Measurements from ENCODE around the gene ALG6.
A peak's percentile ranks its signal among the peaks of the same experiment; 100 is the strongest.
"Not testable (repeated sequence)": the region's sequence is repeated elsewhere in the genome, so short reads cannot be mapped to it uniquely, and the experiment has no call there.

The ALG6 gene

GRCh38 chr1:63362578-63362977 is 4.8 kb upstream of the ALG6 start:
- DNase-seq (ENCODE audit: low spot score in 2 of 2) (no peak), ATAC-seq (no peak)
- H3K9me3 Mint-ChIP-seq, result no peaks in the 10 kb centered on the region
- peaks cover 6% of the 10 kb centered on the region for H3K36me3 Mint-ChIP-seq
- no peak overlapping the region for H3K4me3 Mint-ChIP-seq
- peaks cover 8% of the 10 kb centered on the region for H3K4me1 Mint-ChIP-seq
- H3K27ac Mint-ChIP-seq, result no peak overlapping the region

DNA sequence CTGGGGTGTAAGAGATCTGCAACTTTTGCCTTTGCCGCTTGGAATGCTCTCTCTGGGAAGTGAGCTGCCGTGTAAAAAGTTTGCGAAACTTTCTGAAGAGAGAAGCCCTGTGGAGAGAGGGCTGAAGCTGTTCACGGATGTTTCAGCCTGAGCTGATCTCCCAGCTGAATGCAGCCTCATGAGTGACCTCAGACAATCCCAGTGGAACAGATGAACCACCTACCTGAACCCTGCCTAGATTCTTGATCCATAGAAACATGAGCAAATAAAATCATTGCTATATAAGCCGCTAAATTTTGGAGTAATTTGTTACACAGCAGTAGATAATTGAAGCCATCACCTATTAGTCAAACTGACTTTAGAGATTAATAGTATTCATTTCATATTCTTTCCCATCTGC is 4.4 kb upstream of the ALG6 start:
- no peak for DNase-seq (ENCODE audit: low spot score in 2 of 2)
- H3K4me3 Mint-ChIP-seq, result no peak overlapping the region

DNA sequence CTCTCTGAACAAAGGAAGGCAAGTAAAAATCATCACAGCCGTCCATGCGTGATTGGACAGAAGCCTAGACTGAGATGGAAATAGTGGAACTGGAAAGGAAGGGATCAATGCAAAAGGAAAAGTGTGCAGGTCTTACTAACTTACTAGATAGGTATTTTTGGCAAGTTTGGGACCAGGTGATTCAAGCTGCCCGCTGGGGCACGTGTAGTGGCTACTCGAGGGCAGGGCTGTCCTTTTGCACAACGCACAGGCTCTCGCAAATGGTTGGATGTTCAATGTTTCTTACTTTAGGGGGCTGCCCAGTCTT is 566 bp upstream of the ALG6 start:
- H3K36me3 Mint-ChIP-seq, result peaks cover 19% of the 10 kb centered on the region
- no peak for DNase-seq (ENCODE audit: low spot score in 2 of 2)
- ATAC-seq, result no peak
- peak overlapping the region; percentile 93 for H3K4me3 Mint-ChIP-seq
- H3K9me3 Mint-ChIP-seq, result no peaks in the 10 kb centered on the region
- H3K27ac Mint-ChIP-seq, result peak overlapping the region; percentile 93
- peaks cover 19% of the 10 kb centered on the region for H3K4me1 Mint-ChIP-seq

More for the DNA sequence above, 4.4 kb upstream of the ALG6 start:
- H3K4me1 Mint-ChIP-seq, result peaks cover 12% of the 10 kb centered on the region
- ATAC-seq, result no peak
- no peak overlapping the region for H3K27ac Mint-ChIP-seq
- H3K36me3 Mint-ChIP-seq, result peaks cover 6% of the 10 kb centered on the region
- H3K9me3 Mint-ChIP-seq, result no peaks in the 10 kb centered on the region

DNA sequence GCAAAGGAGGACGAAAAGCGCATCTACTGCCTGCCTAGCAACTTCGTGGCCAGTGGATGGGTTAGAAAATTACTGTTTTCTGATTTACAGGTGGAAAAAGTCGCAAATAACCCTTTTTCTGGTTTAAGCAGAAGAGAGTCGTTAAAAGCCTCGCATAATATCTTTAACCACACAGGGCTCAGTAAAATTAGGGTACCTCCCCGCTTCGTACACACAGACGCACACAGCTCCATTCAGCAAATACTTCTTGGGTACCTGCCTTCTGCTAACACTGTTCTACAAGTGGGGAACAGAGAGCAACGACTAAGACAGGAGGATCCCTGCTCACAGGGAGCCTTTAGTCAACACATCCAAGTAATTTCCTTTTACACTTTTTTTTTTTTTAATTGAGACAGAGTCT is 704 bp downstream of the ALG6 start:
- H3K4me1 Mint-ChIP-seq, result peaks cover 19% of the 10 kb centered on the region
- H3K9me3 Mint-ChIP-seq, result no peaks in the 10 kb centered on the region
- peak overlapping the region; percentile 93 for H3K27ac Mint-ChIP-seq
- DNase-seq (ENCODE audit: low spot score in 2 of 2), result no peak
- H3K36me3 Mint-ChIP-seq, result peaks cover 29% of the 10 kb centered on the region
- no peak for ATAC-seq
- H3K4me3 Mint-ChIP-seq, result peak overlapping the region; percentile 93

GRCh38 chr1:63379583-63379982 is 12.2 kb downstream of the ALG6 start:
- H3K27ac Mint-ChIP-seq, result no peak overlapping the region
- ATAC-seq (no peak), DNase-seq (ENCODE audit: low spot score in 2 of 2) (no peak)
- no peaks in the 10 kb centered on the region for H3K9me3 Mint-ChIP-seq
- H3K36me3 Mint-ChIP-seq, result peaks cover 39% of the 10 kb centered on the region
- H3K4me1 Mint-ChIP-seq, result peaks cover 21% of the 10 kb centered on the region
- H3K4me3 Mint-ChIP-seq, result no peak overlapping the region

DNA sequence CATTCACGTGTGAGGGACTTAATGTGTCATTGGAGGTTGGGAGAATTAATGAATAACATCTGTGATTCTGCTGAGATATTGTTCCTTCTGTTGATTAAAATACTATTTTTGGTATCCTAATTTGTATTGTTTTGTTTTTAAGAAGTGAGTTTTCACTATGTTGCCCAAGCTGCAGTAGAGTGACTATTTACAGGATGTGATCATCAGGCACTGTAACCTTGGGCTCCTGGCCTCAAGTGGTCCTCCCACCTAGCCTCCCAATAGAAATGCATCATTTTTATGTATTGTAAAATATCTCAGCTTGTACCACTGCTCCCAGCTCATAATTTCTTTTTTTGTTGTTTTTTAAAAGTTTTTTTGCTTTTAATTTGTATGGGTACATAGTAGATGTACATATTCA is 14.3 kb downstream of the ALG6 start:
- Mint-ChIP-seq H3K4me3 (no peak overlapping the region), H3K4me1 (peaks cover 37% of the 10 kb centered on the region), H3K36me3 (peaks cover 25% of the 10 kb centered on the region), H3K9me3 (no peaks in the 10 kb centered on the region), H3K27ac (no peak overlapping the region)
- ATAC-seq (no peak), DNase-seq (ENCODE audit: low spot score in 2 of 2) (no peak)

GRCh38 chr1:63401945-63402344 is 34.5 kb downstream of the ALG6 start:
- DNase-seq (ENCODE audit: low spot score in 2 of 2) (no peak), ATAC-seq (no peak)
- no peaks in the 10 kb centered on the region for H3K4me1 Mint-ChIP-seq
- no peak overlapping the region for H3K4me3 Mint-ChIP-seq
- no peaks in the 10 kb centered on the region for H3K9me3 Mint-ChIP-seq
- no peak overlapping the region for H3K27ac Mint-ChIP-seq
- peaks cover 55% of the 10 kb centered on the region for H3K36me3 Mint-ChIP-seq

GRCh38 chr1:63403386-63403785 is 36.0 kb downstream of the ALG6 start:
- Mint-ChIP-seq H3K36me3 (peaks cover 45% of the 10 kb centered on the region), H3K4me1 (no peaks in the 10 kb centered on the region), H3K27ac (no peak overlapping the region), H3K4me3 (no peak overlapping the region), H3K9me3 (no peaks in the 10 kb centered on the region)
- DNase-seq (ENCODE audit: low spot score in 2 of 2), result no peak
- ATAC-seq, result peak; percentile 73

DNA sequence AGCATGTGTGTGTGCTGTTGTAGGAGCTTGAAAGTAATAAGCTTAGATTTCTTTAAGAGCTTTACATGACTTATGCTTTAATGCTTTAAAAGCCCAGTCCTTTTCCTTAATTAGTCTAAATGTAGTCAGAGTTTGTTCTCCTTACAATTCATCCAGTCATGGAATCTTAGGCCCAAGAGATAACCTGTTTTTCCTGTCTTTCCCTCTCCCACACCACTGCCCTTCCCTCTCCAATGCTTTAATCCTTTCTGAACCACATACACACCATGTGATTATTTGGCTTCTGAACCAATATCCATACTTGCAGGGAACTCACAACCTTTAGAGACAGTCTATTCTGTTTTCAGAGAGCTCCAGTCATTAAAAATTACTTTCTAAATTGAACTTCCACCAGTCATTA is 37.6 kb downstream of the ALG6 start:
- H3K4me3 Mint-ChIP-seq, result no peak overlapping the region
- H3K4me1 Mint-ChIP-seq, result no peaks in the 10 kb centered on the region
- no peak for ATAC-seq
- H3K36me3 Mint-ChIP-seq, result peaks cover 45% of the 10 kb centered on the region
- no peak for DNase-seq (ENCODE audit: low spot score in 2 of 2)
- no peaks in the 10 kb centered on the region for H3K9me3 Mint-ChIP-seq
- H3K27ac Mint-ChIP-seq, result no peak overlapping the region

DNA sequence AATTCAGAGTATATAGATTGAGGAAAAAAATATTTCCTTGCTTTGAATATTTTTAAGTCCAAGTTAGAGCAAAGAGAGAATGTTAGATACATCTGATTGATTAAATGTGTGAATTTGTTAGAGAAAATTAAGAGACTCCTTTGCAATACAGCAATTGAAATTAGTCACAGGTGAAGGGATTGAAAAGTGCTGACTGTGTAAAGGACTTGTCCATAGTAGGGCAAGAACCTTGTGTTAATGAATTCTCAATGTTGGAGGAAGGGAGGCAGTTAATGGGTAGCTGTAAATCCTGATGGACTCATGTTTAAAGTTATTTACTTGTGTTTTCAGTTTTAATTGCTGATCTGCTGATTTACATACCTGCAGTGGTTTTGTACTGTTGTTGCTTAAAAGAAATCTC is 38.6 kb downstream of the ALG6 start:
- peaks cover 45% of the 10 kb centered on the region for H3K36me3 Mint-ChIP-seq
- ATAC-seq (no peak), DNase-seq (ENCODE audit: low spot score in 2 of 2) (no peak)
- H3K27ac Mint-ChIP-seq, result no peak overlapping the region
- no peak overlapping the region for H3K4me3 Mint-ChIP-seq
- H3K4me1 Mint-ChIP-seq, result no peaks in the 10 kb centered on the region
- H3K9me3 Mint-ChIP-seq, result no peaks in the 10 kb centered on the region

- no peaks in the 10 kb centered on the region for H3K4me1 Mint-ChIP-seq
- ATAC-seq, result no peak
- H3K9me3 Mint-ChIP-seq, result no peaks in the 10 kb centered on the region
- no peak for DNase-seq (ENCODE audit: low spot score in 2 of 2)
- no peak overlapping the region for H3K27ac Mint-ChIP-seq
- peaks cover 52% of the 10 kb centered on the region for H3K36me3 Mint-ChIP-seq
- H3K4me3 Mint-ChIP-seq, result no peak overlapping the region
Measured at GRCh38 chr1:63407002-63407401, 39.6 kb downstream of the ALG6 start.

DNA sequence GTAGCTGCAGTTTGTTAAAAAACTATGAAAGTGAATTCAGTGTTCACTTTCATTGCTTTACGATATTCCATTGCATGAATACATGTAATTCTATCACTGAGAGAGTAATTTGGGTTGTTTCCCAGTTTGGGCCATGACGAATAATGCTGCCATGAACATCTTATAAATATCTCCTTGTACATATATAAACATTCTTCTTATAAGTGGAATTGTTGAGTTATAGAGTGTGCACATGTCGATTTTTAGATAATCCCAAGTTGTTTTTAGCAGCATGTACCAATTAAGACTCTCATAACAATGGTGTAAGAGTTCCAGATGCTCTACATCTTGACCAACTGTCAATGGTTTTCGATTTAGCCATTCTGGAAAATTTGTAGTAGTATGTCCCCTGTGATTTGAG is 40.9 kb downstream of the ALG6 start:
- H3K27ac Mint-ChIP-seq, result no peak overlapping the region
- H3K4me1 Mint-ChIP-seq, result no peaks in the 10 kb centered on the region
- no peaks in the 10 kb centered on the region for H3K9me3 Mint-ChIP-seq
- no peak for DNase-seq (ENCODE audit: low spot score in 2 of 2)
- H3K36me3 Mint-ChIP-seq, result peaks cover 49% of the 10 kb centered on the region
- no peak for ATAC-seq
- no peak overlapping the region for H3K4me3 Mint-ChIP-seq

DNA sequence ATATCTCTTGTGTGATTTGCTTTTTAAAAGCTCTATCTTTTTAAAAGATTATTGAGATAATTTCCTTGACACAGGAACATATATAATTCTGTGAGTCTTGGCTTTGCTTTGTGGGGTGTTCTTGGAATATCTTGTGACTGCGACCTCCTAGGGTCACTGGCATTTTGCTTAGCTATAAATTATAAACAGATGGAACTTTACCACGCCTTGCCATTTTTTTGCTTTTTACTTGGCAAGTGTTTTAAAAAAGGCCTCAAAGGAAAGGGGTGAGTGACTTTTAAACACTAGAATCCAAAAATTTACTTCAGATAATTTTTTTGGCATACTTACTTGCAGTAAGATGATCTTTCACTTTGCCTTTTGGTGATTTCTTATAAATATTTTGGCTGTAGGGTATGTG is 43.6 kb downstream of the ALG6 start:
- Mint-ChIP-seq H3K9me3 (no peaks in the 10 kb centered on the region), H3K4me1 (no peaks in the 10 kb centered on the region), H3K36me3 (peaks cover 38% of the 10 kb centered on the region), H3K27ac (no peak overlapping the region), H3K4me3 (no peak overlapping the region)
- ATAC-seq, result no peak
- no peak for DNase-seq (ENCODE audit: low spot score in 2 of 2)

DNA sequence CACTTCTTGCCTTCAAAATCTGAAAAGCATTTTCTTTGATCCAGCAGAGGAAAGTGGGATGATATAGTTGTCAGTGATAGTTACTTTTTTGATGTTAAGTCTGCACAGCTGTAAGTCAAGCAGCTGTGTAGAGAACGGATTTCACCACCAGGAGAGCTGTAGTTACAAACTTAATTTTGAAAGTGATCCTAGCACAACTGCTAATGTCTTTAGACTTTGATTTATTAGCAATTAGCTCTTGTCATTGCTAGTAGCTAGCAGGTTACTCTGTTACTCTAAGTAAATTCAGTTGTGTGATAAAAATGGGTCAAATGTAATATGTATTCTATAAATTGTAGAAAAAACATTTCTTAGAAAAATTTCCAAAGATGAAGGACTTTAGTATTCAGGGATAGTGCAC is 46.0 kb downstream of the ALG6 start:
- H3K4me1 Mint-ChIP-seq, result no peaks in the 10 kb centered on the region
- no peak for ATAC-seq
- no peak overlapping the region for H3K27ac Mint-ChIP-seq
- no peak for DNase-seq (ENCODE audit: low spot score in 2 of 2)
- no peak overlapping the region for H3K4me3 Mint-ChIP-seq
- H3K9me3 Mint-ChIP-seq, result no peaks in the 10 kb centered on the region
- H3K36me3 Mint-ChIP-seq, result peaks cover 47% of the 10 kb centered on the region

GRCh38 chr1:63414691-63415365 is 47.4 kb downstream of the ALG6 start:
- Mint-ChIP-seq H3K36me3 (peaks cover 53% of the 10 kb centered on the region), H3K4me1 (no peaks in the 10 kb centered on the region), H3K4me3 (no peak overlapping the region), H3K27ac (no peak overlapping the region), H3K9me3 (no peaks in the 10 kb centered on the region)
- ATAC-seq (no peak), DNase-seq (ENCODE audit: low spot score in 2 of 2) (no peak)

DNA sequence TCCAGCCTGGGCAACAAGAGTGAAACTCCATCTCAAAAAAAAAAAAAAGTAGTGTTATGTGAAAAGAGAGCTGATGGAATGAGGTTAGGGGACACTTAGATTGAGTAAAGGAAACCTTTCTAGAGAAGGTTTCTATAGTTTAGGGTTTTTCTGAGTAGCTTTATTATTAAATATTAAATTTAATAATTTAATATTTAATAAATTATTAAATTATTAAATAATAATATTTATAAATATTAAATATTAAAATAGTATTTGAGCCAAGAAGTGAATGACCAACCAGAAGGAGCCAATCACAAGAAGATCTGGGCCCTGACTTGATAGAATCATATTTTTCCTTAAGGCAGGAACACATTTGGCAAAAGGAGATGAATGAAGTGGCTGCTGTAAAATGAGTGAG is 50.7 kb downstream of the ALG6 start:
- no peak overlapping the region for H3K4me3 Mint-ChIP-seq
- H3K9me3 Mint-ChIP-seq, result no peaks in the 10 kb centered on the region
- ATAC-seq (no peak), DNase-seq (ENCODE audit: low spot score in 2 of 2) (no peak)
- no peak overlapping the region for H3K27ac Mint-ChIP-seq
- peaks cover 48% of the 10 kb centered on the region for H3K36me3 Mint-ChIP-seq
- H3K4me1 Mint-ChIP-seq, result no peaks in the 10 kb centered on the region

- H3K27ac Mint-ChIP-seq; ATAC-seq; H3K9me3 Mint-ChIP-seq; DNase-seq (ENCODE audit: low spot score in 2 of 2); H3K4me1 Mint-ChIP-seq; H3K4me3 Mint-ChIP-seq: not testable (repeated sequence)
- peaks cover 34% of the 10 kb centered on the region for H3K36me3 Mint-ChIP-seq
Measured at GRCh38 chr1:63420746-63421145, 53.3 kb downstream of the ALG6 start.

Measured in stimulated activated effector memory CD8-positive, alpha-beta T cell treated with anti-CD3 and anti-CD28 coated beads, Interleukin-12 subunit alpha, Interleukin-12 subunit beta, amount 100 ng/mL, for 72 hours (primary cell).